Ascending aorta (tissue), 2 donors: Measurements from ENCODE around the gene PTPRCAP. TPM values are rescaled to one million over a fixed set of nuclear protein-coding genes. Genes with fewer than 3 reads are reported as not detected.

Source experiments
- DNase-seq, 2 donors: peaks; one replicate each; pipeline ENCODE4 v3.0.0-alpha.2; 2019; ENCODE audit warnings: low spot score in 2 of 2
- H3K27ac ChIP-seq, 2 donors: fragments of 200-600 bp; sonication (generic); one replicate each; pipeline ENCODE4 v1.5.1; 2016 to 2017; ENCODE audit warnings: mild to moderate bottlenecking in 1 of 2
- H3K27me3 ChIP-seq: fragments of 200-600 bp; sonication (generic); one replicate; pipeline ENCODE4 v1.5.1; 2017
- H3K36me3 ChIP-seq, 2 donors: fragments of 200-600 bp; sonication (generic); one replicate each; pipeline ENCODE4 v1.5.1; 2016
- H3K4me1 ChIP-seq, 2 donors: fragments of 200-600 bp; sonication (generic); one replicate each; pipeline ENCODE4 v1.5.1; 2016 to 2017; ENCODE audit warnings: mild to moderate bottlenecking in 1 of 2
- H3K4me3 ChIP-seq, 2 donors: fragments of 200-600 bp; sonication (generic); one replicate each; pipeline ENCODE4 v1.5.1; 2016 to 2017; ENCODE audit warnings: mild to moderate bottlenecking in 1 of 2
- H3K9me3 ChIP-seq, 2 donors: fragments of 200-600 bp; sonication (generic); one replicate each; pipeline ENCODE4 v1.5.1; 2016
- intact Hi-C: fragments of 100-400 bp; cut with DNase I; formaldehyde crosslinking; loops from one replicate; pipeline ENCODE4 v1.15.1; 2023
- total RNA-seq: library from RNA; depleted of rRNA; stranded (reverse); fragments of >200 nt; gene quantifications from one replicate; pipeline ENCODE4 v1.1.0, GENCODE V29; 2016
- TF ChIP-seq, protein P1 (sequence below), 3 experiments: fragments of 200-600 bp in 2 of 3; fragments of 450-650 bp in 1 of 3; sonication (generic) in 2 of 3; IDR thresholded peaks; one replicate each; pipeline ENCODE4 v1.5.1; 2016 to 2019; ENCODE audit warnings: antibody characterized with exemption in 3 of 3, mild to moderate bottlenecking in 1 of 3, moderate library complexity in 1 of 3

Gene PTPRCAP
- total RNA-seq, 1 donor from 2014 or later: 26.6 TPM

DNA sequence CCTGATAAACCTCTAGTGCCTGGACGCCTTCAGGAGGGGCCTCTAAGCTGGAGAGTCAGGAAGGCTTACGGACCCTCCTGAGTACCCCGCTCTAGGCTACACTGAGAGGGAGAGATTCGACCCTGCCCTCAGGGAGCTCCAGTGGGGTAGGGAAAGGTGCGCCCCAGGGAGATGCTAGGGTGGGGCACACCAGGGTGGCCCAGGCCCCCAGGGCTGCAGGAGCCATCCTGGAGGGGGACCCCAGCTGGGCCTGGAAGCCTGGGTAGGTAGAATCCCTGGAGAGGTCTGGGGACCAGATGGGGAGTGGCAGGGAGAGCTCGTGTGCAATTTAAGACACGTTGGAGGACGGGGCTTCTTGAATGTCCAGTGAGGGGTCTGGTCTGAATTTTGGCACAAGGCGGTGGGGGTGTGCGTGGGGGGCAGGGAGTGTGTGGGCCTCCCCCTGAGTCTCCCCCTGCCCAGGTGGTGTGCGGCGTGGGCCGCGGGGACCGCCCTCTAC is 17.3 kb downstream of the PTPRCAP start:
- intact Hi-C loops: loop anchor here (2.0 kb wide), 1 partner anchor 17 kb away; no protein-coding TSS in a partner anchor
- H3K27me3 ChIP-seq: no peaks in the 10 kb centered on the region
- H3K36me3 ChIP-seq: no peaks in the 10 kb centered on the region
- peak overlapping the region; percentile 90 to 98 for H3K27ac ChIP-seq
- TF ChIP-seq, protein P1, sequence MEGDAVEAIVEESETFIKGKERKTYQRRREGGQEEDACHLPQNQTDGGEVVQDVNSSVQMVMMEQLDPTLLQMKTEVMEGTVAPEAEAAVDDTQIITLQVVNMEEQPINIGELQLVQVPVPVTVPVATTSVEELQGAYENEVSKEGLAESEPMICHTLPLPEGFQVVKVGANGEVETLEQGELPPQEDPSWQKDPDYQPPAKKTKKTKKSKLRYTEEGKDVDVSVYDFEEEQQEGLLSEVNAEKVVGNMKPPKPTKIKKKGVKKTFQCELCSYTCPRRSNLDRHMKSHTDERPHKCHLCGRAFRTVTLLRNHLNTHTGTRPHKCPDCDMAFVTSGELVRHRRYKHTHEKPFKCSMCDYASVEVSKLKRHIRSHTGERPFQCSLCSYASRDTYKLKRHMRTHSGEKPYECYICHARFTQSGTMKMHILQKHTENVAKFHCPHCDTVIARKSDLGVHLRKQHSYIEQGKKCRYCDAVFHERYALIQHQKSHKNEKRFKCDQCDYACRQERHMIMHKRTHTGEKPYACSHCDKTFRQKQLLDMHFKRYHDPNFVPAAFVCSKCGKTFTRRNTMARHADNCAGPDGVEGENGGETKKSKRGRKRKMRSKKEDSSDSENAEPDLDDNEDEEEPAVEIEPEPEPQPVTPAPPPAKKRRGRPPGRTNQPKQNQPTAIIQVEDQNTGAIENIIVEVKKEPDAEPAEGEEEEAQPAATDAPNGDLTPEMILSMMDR (IDR thresholded peaks at IDR 0.05): no peak
- H3K4me1 ChIP-seq: peaks cover 9 to 48% of the 10 kb centered on the region in 2 donors
- DNase-seq: no peak
- no peaks in the 10 kb centered on the region for H3K9me3 ChIP-seq
- H3K4me3 ChIP-seq: peak overlapping the region; percentile 75 to 90

DNA sequence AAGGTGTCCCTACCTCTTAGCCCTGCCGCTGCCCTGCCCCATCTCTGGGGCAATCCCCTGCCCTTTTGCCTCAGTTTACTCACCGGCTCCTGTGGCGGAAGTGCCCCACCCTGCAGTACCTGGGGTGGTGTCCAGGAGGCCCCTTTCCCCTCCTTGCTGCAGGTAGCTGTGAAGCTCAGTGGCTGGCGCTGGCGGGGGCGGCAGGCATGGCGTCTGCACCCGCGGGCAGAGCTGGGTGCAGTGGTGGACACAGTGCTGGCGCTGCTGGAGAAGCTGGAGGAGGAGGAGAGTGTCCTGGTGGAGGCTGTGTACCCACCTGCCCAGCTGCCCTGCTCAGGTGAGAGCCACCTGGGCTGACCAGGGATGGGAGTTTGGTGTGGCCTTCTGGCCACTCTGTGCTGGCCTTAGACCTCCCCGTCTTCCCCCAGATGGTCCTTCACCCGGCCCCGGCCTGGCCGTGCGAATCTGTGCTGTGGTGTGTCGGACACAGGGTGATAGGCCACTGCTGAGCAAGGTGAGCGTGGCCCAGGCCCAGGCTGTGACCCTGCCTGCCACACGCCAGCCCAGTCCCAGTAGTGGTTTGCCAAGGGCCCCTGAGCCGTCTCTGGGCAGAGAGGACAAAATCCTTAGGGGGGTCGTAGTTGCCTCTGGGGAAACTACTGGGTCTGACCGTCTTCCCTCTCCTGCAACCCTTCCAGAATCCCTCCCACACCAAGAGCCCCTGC is 18.0 kb downstream of the PTPRCAP start:
- Histone ChIP-seq H3K4me1 (peaks cover 9 to 52% of the 10 kb centered on the region in 2 donors), H3K9me3 (no peaks in the 10 kb centered on the region), H3K4me3 (no peak overlapping the region), H3K27ac (peak overlapping the region; percentile 90 to 98), H3K27me3 (no peaks in the 10 kb centered on the region), H3K36me3 (no peaks in the 10 kb centered on the region)
- TF ChIP-seq, protein P1 (IDR thresholded peaks at IDR 0.05): no peak
- intact Hi-C loops: loop anchor here (2.0 kb wide), 1 partner anchor 17 kb away; no protein-coding TSS in a partner anchor
- no peak for DNase-seq

DNA sequence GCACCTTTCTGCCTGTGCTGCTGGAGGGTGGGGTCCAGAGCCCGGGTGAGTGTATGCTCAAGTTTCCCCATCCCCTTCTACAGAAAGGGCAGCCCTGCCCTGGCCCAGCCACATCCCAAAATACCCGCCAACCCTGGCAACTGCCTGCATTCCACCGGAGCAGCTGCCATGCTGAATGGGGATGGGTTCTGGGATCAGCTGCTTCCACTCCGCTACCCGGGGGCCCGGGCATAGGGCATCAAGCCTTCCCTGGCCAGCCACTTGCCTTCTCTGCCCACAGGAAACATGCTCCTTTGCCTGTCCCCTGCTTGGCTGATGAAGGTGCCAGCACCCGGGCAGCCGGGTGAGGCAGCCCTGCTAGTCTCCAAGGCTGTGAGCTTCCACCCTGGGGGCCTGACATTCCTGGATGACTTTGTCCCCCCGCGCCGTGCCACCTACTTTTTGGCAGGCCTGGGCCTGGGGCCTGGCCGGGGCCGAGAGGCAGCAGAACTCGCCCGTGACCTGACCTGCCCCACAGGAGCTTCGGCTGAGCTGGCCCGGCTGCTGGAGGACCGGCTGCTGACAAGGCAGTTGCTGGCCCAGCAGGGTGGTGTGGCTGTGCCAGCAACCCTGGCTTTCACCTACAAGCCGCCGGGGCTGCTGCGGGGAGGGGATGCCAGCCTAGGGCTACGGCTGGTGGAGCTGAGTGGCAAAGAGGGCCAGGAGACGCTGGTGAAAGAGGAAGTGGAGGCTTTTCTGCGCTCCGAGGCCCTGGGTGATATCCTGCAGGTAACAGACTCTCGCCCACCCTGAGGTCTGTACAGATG is 18.8 kb downstream of the PTPRCAP start:
- intact Hi-C loops: no loop called here
- Histone ChIP-seq H3K4me1 (peaks cover 9 to 52% of the 10 kb centered on the region in 2 donors), H3K27me3 (no peaks in the 10 kb centered on the region), H3K4me3 (peak overlapping the region; percentile 9 to 27), H3K9me3 (no peaks in the 10 kb centered on the region), H3K36me3 (no peaks in the 10 kb centered on the region), H3K27ac (peak overlapping the region; percentile 90 to 98)
- no peak for DNase-seq
- TF ChIP-seq, protein P1 (IDR thresholded peaks at IDR 0.05): no peak

DNA sequence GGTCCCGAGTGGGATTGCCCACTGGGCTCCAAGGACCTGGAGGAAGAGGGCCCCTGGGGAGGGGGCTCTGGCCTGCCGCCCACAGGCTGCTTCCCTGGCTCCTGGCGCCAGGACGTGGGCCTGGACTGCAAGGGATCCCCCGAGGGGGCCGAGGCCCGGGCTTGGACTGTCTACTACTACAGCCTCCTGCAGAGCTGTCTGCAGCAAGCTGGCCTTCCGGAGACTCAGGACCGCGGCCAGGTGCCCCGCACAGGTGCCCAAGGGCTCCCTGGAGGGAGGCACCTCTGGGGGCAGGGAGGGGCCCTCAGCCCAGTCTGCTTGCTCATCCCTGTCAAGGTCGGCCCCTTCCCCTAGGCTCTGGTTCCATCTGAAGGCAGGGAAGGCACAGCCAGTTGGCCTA is 20.1 kb downstream of the PTPRCAP start:
- H3K9me3 ChIP-seq: no peaks in the 10 kb centered on the region
- intact Hi-C loops: no loop called here
- TF ChIP-seq, protein P1 (IDR thresholded peaks at IDR 0.05): no peak
- no peak overlapping the region for H3K4me3 ChIP-seq
- H3K36me3 ChIP-seq: no peaks in the 10 kb centered on the region
- no peaks in the 10 kb centered on the region for H3K27me3 ChIP-seq
- H3K27ac ChIP-seq: peak overlapping the region; percentile 90 to 98
- no peak for DNase-seq
- peaks cover 9 to 52% of the 10 kb centered on the region in 2 donors for H3K4me1 ChIP-seq

DNA sequence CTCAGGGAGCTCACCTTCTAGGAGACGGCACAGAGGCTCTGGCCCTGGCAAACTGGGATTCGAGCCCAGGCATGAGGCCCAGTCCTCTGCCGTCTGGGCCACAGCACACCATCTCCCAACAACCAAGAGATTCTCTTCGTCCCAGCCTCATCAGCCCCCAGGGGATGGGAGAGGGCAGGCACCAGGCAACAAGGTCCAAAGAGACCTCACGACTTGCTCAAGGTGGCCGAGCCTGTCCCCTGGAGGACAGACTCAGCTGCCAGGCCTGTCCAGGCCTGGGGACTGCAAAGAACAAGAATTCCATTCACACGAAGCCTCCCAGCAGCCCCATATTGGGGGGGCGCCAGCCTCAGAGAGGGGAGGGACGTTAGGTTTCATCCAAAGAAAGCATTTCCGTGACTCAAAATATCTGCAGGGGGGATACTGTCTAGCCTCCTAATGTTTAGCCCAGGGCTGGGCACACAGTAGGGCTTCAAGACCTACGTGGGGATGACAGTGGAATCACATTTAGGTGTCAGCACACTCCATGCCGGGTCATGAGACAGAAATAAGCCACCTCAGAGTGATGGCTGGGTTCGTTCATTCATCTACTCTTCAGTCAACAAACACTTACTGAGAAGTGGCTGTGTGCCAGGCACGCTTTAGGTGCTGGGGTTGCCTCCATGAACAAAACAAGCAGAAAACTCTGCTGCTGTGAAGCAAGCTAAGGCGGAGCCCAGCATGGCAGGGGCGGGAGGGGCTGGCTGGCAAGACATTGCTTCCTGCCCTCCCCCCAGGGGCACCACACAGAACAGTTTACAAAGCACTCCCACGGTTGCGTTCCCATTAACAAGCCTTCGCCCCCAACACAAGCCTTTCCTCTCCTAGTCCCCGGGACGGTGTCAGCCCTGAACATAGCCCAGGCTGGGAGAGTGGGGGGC is 20.8 kb downstream of the PTPRCAP start:
- peak overlapping the region; percentile 90 to 98 for H3K27ac ChIP-seq
- DNase-seq: peak in 1 of 2 donors; percentile 81
- no peaks in the 10 kb centered on the region for H3K36me3 ChIP-seq
- intact Hi-C loops: no loop called here
- TF ChIP-seq, protein P1 (IDR thresholded peaks at IDR 0.05): no peak
- H3K4me1 ChIP-seq: peaks cover 9 to 52% of the 10 kb centered on the region in 2 donors
- no peaks in the 10 kb centered on the region for H3K9me3 ChIP-seq
- no peaks in the 10 kb centered on the region for H3K27me3 ChIP-seq
- peak overlapping the region in 1 of 2 donors; percentile 67 for H3K4me3 ChIP-seq
